ENCODE measurements around the gene RBP2.
"Not testable (repeated sequence)": the region's sequence is repeated elsewhere in the genome, so short reads cannot be mapped to it uniquely, and the experiment has no call there.

Gene RBP2

GRCh38 chr3:139440639-139441556 is 35.4 kb downstream of the RBP2 start:
- no peak for DNase-seq (ENCODE audit: low read depth)

- DNase-seq (ENCODE audit: low read depth), result no peak
Observed at GRCh38 chr3:139439278-139439677, 37.0 kb downstream of the RBP2 start.

- no peak for DNase-seq (ENCODE audit: low read depth)
Observed at GRCh38 chr3:139434764-139435307, 41.5 kb downstream of the RBP2 start.

- no peak for DNase-seq (ENCODE audit: low read depth)
Observed at GRCh38 chr3:139434228-139434627, 42.1 kb downstream of the RBP2 start.

GRCh38 chr3:139433089-139433488 is 43.2 kb downstream of the RBP2 start:
- DNase-seq (ENCODE audit: low read depth), result no peak

- no peak for DNase-seq (ENCODE audit: low read depth)
Observed at GRCh38 chr3:139430493-139430892, 45.8 kb downstream of the RBP2 start.

GRCh38 chr3:139427283-139428060 is 48.8 kb downstream of the RBP2 start:
- DNase-seq (ENCODE audit: low read depth), result no peak

GRCh38 chr3:139425745-139426400 is 50.4 kb downstream of the RBP2 start:
- DNase-seq (ENCODE audit: low read depth), result no peak

GRCh38 chr3:139423232-139423631 is 53.1 kb downstream of the RBP2 start:
- DNase-seq (ENCODE audit: low read depth), result no peak

GRCh38 chr3:139421460-139421859 is 54.9 kb downstream of the RBP2 start:
- no peak for DNase-seq (ENCODE audit: low read depth)

- DNase-seq (ENCODE audit: low read depth), result no peak
Observed at GRCh38 chr3:139421040-139421439, 55.3 kb downstream of the RBP2 start.

- DNase-seq (ENCODE audit: low read depth), result no peak
Observed at GRCh38 chr3:139418144-139418543, 58.2 kb downstream of the RBP2 start.

GRCh38 chr3:139416275-139416674 is 60.0 kb downstream of the RBP2 start:
- no peak for DNase-seq (ENCODE audit: low read depth)

GRCh38 chr3:139414608-139415224 is 61.6 kb downstream of the RBP2 start:
- no peak for DNase-seq (ENCODE audit: low read depth)

- DNase-seq (ENCODE audit: low read depth), result not testable (repeated sequence)
Observed at GRCh38 chr3:139412891-139413290, 63.4 kb downstream of the RBP2 start.

Measured in stimulated activated CD8-positive, alpha-beta memory T cell treated with anti-CD3 and anti-CD28 coated beads, Interleukin-15, amount 100 ng/mL, for 1 hour (primary cell).